HG03139 (cell line): ENCODE data around the gene CD37.
"Not testable (repeated sequence)": the region's sequence is repeated elsewhere in the genome, so short reads cannot be mapped to it uniquely, and the experiment has no call there.

Experiments used
- ATAC-seq: cut with Tn5 transposase; IDR thresholded peaks from one replicate; pipeline ENCODE4 v1.9.1; 2021; ENCODE audit not compliant: unreplicated experiment

Gene CD37

GRCh38 chr19:49328741-49329140 is 6.5 kb upstream of the CD37 start:
- ATAC-seq: no peak

DNA sequence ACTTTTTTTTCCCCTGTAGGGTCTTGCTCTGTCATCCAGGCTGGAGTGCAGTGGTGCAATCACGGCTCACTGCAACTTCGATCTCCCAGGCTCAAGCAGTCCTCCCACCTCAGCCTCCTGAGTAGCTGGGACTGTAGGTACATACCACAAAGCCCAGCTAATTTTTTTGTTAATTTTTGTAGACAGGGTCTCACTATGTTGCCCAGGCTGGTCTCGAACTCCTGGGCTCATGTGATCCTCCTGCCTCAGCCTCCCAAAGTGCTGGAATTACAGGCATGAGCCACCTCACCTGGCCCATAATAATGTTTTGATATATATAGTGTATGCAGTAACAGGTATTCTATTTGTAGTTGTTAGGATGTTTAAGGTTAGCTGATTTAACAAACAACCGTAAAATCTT is 4.0 kb upstream of the CD37 start:
- ATAC-seq: not testable (repeated sequence)

DNA sequence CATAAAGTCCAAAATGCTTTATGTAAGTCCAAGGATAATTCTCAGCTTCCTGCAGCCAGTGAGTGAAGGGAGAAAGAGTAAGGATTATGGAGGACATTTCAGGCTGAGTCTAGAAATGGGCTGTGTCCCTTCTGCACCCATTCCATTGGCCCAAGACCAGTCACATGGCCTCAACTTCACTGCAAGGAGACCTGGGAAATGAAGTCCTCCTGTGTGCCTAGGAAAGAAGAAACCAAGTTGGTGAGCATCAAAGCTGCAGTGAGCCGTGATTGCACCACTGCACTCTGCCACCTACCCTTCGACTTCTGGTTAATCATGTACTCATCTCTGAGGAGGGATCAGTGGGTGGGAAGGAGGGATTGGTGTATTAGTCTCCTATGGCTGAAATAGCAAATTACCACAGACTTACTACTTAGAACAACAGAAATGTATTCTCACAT is 3.6 kb upstream of the CD37 start:
- no peak for ATAC-seq

- not testable (repeated sequence) for ATAC-seq
These were observed 2.4 kb upstream of the CD37 start for GRCh38 chr19:49332691-49333417.

DNA sequence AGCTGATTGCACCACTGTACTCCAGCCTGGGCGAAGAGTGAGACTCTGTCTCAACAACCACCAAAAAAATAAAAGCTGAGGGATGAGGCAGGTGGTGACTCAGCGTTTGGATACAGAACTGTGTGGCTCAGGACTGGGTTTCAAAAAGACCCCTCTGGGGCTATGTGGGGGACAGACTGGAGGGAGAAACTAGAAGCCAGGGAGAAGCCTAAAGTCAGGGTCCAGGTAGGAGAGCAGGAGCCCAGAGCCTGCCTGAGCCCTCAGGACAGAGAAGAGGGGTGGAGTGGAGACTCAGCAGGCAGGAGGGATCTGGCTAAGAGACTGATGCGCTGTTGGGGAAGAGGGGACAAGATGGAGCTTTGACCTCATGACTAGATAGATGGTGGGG is 1.8 kb upstream of the CD37 start:
- ATAC-seq: no peak

- peak; percentile 44 for ATAC-seq
These were observed 1.4 kb upstream of the CD37 start for GRCh38 chr19:49333811-49334288.

DNA sequence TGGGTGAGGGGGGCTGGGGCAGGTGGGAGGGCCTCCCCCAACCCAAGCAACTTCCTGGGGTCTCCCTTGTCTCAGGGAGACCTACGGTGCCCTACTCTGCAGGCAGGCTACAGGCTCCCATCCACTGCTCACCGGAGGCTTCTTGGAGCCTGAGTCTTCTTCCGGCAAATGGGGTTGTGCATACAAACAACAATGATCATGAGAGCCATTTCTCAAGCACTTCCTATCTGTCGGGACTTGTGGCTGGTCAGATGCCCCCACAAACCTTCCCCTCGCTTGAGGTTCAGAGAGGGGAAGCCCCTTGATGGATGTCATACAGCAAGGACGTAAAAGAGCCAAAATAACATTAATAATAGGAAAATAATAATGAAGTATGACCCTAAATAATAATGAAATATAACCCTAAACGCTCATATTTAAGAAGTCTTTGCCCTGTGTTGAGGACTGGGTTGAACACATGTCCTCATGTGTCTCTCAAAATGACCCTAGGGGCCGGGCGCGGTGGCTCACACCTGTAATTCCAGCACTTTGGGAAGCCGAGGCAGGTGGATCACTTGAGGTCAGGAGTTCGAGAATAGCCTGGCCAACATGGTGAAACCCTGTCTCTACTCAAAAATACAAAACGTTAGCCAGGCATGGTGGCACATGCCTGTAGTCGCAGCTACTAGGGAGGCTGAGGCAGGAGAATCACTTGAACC is 727 bp downstream of the CD37 start:
- no peak for ATAC-seq

- ATAC-seq: no peak
These were observed 1.5 kb downstream of the CD37 start for GRCh38 chr19:49336482-49337266.

- ATAC-seq: no peak
These were observed 2.2 kb downstream of the CD37 start for GRCh38 chr19:49337267-49338022.

DNA sequence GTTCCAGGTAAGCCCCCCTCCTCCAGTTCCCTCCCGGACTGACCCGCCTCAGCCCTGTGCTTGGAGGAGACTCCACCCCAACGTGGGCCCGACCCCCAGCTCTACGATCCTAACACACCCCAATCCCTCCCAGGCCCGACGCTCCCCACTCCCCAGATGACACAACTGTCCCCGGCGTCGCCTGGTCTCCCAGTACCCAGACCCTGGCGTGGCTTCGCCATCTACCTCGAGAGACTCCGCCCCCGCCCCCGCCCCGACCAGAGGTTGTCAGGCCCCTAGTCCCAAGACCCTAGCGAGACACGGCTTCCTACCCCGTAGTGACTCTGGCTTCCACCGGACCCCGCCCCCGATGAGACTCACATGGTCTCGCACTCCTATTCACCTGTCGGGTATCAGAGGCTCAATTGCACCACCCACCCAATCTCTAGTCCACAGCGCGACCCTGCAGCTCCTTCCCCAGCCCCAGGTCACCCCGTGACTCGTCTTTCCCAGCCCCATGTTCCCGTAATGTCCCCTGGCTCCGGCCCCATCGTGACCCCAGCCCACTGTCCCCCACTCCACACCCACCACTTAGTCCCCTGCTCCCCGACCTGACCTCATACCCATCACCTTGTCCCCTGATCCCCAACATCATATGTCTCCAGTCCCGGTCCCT is 2.9 kb downstream of the CD37 start:
- ATAC-seq: no peak

DNA sequence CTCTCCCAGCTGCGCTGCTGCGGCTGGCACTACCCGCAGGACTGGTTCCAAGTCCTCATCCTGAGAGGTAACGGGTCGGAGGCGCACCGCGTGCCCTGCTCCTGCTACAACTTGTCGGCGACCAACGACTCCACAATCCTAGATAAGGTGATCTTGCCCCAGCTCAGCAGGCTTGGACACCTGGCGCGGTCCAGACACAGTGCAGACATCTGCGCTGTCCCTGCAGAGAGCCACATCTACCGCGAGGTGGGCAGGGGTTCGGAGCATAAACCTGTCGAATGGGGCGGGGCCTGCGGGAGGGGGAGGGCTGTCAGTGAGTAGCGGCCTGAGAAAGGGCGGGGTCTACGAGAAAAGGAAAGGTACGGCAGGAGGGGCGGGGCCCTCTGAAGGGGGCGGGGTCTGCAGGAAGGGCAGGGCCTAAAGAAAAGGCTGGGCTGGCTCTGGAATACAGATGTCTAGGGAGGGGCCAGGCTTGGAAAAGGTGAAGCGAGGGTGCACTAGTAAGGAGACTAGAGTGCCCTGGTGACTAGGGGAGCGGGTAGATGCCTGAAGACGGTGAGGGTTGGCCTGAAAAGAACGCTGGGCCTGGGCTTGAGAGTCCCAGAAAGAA is 3.6 kb downstream of the CD37 start:
- ATAC-seq: no peak

DNA sequence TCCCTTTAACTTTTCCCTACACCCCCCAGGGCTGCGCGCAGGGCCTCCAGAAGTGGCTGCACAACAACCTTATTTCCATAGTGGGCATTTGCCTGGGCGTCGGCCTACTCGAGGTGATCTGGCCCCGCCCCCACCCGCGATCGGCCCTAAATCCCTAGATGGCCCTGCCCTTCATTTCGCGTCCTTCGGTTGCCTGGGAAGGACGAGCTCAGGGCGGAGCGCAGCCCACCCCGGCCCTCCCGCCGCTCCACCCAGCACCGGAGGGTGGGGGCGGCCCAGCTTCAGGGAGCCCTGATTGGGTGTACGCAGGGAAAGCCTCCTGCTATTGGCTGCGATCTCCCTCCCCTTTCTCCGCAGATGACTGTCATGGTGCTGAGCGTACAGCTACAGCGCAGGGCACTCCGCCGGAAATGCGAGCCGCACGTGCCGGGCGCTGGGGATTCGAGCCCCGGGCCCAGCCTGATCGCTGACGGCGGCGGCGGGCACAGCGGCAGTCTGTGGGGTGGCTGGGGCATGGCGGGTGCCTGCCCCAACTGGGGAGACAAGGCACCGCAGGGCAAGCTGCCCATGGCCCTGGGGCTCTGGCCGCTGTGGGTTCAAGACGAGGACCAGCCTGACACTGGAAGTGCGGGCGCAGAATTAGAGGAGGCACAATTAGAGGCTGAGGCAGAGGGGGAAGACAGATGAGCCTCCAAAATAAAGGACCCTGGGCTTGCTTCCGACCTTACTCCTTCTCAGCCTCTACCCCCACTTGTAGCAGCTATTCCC is 4.3 kb downstream of the CD37 start:
- ATAC-seq: no peak

- no peak for ATAC-seq
These were observed 5.1 kb downstream of the CD37 start for GRCh38 chr19:49340069-49340864.

GRCh38 chr19:49340865-49341718 is 5.9 kb downstream of the CD37 start:
- ATAC-seq: no peak

DNA sequence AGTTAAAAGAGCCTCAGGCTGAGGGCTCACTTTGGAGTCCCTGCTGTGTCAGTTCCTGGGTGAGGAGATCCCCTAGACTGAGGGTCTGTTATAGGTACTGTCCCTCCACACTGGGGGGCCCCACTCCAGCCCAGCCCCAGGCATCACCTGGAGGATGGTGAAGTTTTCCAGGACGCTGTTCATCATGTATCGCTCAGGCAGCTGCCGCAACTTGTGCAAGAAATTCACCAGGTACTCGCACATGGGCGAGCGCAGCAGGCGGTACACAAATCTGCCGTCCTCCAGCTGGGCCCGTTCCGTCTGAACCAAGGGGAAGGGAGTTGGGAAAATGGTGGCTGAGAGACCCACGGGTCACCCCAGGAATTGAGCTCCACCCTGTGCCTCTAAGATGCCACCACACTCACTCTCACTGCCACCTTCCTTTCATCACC is 7.1 kb downstream of the CD37 start:
- ATAC-seq: no peak

- ATAC-seq: no peak
These were observed 7.9 kb downstream of the CD37 start for GRCh38 chr19:49343123-49343522.
